Glutamatergic neuron (in vitro differentiated cells): ENCODE results near the gene UNK. TPM values are rescaled to one million over a fixed set of nuclear protein-coding genes. Genes with fewer than 3 reads are reported as not detected.
"Not testable (repeated sequence)": the region's sequence is repeated elsewhere in the genome, so short reads cannot be mapped to it uniquely, and the experiment has no call there.

Source experiments
- DNase-seq: peaks from one replicate; pipeline ENCODE4 v3.0.0; 2022
- H3K27ac Mint-ChIP-seq: one replicate; pipeline ENCODE4 v1.8.0; 2020; ENCODE audit warnings: mild to moderate bottlenecking, mixed read lengths, inconsistent platforms; ENCODE audit not compliant: unreplicated experiment
- H3K27me3 Mint-ChIP-seq: one replicate; pipeline ENCODE4 v1.8.0; 2020; ENCODE audit warnings: mild to moderate bottlenecking, moderate library complexity, mixed read lengths, inconsistent platforms; ENCODE audit not compliant: unreplicated experiment
- H3K36me3 Mint-ChIP-seq: one replicate; pipeline ENCODE4 v1.8.0; 2020; ENCODE audit warnings: mild to moderate bottlenecking, mixed read lengths, inconsistent platforms; ENCODE audit not compliant: unreplicated experiment
- H3K4me1 Mint-ChIP-seq: one replicate; pipeline ENCODE4 v1.8.0; 2020; ENCODE audit warnings: mild to moderate bottlenecking, low read depth, mixed read lengths, inconsistent platforms; ENCODE audit not compliant: unreplicated experiment
- H3K4me3 Mint-ChIP-seq: one replicate; pipeline ENCODE4 v1.8.0; 2020; ENCODE audit warnings: mild to moderate bottlenecking, mixed read lengths, inconsistent platforms; ENCODE audit not compliant: unreplicated experiment
- H3K9me3 Mint-ChIP-seq: one replicate; pipeline ENCODE4 v1.8.0; 2020; ENCODE audit warnings: mild to moderate bottlenecking, moderate library complexity, mixed read lengths, inconsistent platforms; ENCODE audit not compliant: unreplicated experiment
- CTCF ChIP-seq: fragments of 200-600 bp; sonication (generic); IDR thresholded peaks from one replicate; pipeline ENCODE4 v1.5.0; 2021; ENCODE audit not compliant: partially characterized antibody, unreplicated experiment
- total RNA-seq: library from RNA; stranded (reverse); fragmentation: NEBNext Ultra II Directional; extraction: Animal tissue kit (Norgen Biotek cat#: 25700); gene quantifications from one replicate; pipeline ENCODE4 v1.2.1, GENCODE V29; 2021; ENCODE audit not compliant: unreplicated experiment

The UNK gene
- total RNA-seq, 1 donor from 2014 or later: 65.5 TPM

- peak overlapping the region; percentile 98 for H3K4me3 Mint-ChIP-seq
- peaks cover 24% of the 10 kb centered on the region for H3K4me1 Mint-ChIP-seq
- peaks cover 14% of the 10 kb centered on the region for H3K9me3 Mint-ChIP-seq
- no peak for TF ChIP-seq CTCF
- H3K27ac Mint-ChIP-seq: no peak overlapping the region
- no peak for DNase-seq
- H3K36me3 Mint-ChIP-seq: peaks cover 12% of the 10 kb centered on the region
- peaks cover 5% of the 10 kb centered on the region for H3K27me3 Mint-ChIP-seq
These were observed 7.2 kb upstream of the UNK start for GRCh38 chr17:75777296-75777922.

- Mint-ChIP-seq H3K9me3 (peaks cover 14% of the 10 kb centered on the region), H3K36me3 (peaks cover 12% of the 10 kb centered on the region), H3K4me3 (peak overlapping the region; percentile 98), H3K4me1 (peaks cover 22% of the 10 kb centered on the region), H3K27ac (peak overlapping the region; percentile 93)
- not testable (repeated sequence) for DNase-seq, H3K27me3 Mint-ChIP-seq
These were observed 6.3 kb upstream of the UNK start for GRCh38 chr17:75778066-75778860.

- Mint-ChIP-seq H3K9me3 (peaks cover 14% of the 10 kb centered on the region), H3K4me1 (peaks cover 24% of the 10 kb centered on the region), H3K36me3 (peaks cover 12% of the 10 kb centered on the region), H3K4me3 (peak overlapping the region; percentile 98), H3K27me3 (peaks cover 5% of the 10 kb centered on the region), H3K27ac (peak overlapping the region; percentile 93)
- peak; percentile 76 for DNase-seq
- TF ChIP-seq CTCF: peak; percentile 86
These were observed 5.8 kb upstream of the UNK start for GRCh38 chr17:75778861-75779249.

GRCh38 chr17:75779250-75779986 lies 5.2 kb upstream of the UNK start:
- peak; percentile 86 for DNase-seq
- Mint-ChIP-seq H3K36me3 (peaks cover 12% of the 10 kb centered on the region), H3K27me3 (peaks cover 5% of the 10 kb centered on the region), H3K27ac (peak overlapping the region; percentile 99), H3K4me3 (peak overlapping the region; percentile 98), H3K9me3 (peaks cover 14% of the 10 kb centered on the region), H3K4me1 (peaks cover 25% of the 10 kb centered on the region)
- TF ChIP-seq CTCF: no peak

- Mint-ChIP-seq H3K27ac (peak overlapping the region; percentile 99), H3K4me1 (peaks cover 25% of the 10 kb centered on the region), H3K9me3 (peaks cover 14% of the 10 kb centered on the region), H3K36me3 (peaks cover 12% of the 10 kb centered on the region), H3K4me3 (peak overlapping the region; percentile 98), H3K27me3 (peaks cover 5% of the 10 kb centered on the region)
- no peak for DNase-seq
- TF ChIP-seq CTCF: no peak
These were observed 4.4 kb upstream of the UNK start for GRCh38 chr17:75779987-75780889.
